Measurements from ENCODE around the gene AP3D1.

DNA sequence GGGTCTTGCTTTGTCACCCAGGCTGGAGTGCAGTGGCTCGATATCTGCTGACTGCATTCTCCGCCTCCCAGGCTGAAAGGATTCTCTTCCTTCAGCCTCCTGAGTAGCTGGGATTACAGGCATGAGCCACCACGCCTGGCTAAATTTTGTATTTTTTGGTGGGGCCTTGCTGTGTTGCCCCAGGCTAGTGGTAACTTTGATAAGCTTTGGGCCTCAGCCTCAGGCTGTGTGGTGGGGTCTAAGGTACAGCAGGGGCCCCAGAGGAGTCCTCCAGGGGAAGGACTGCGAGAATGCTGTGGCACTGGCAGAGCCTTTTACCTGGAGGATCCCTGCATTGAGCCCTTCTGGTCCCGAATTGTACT, 19.6 kb upstream of the AP3D1 start:
- no peak for TF ChIP-seq GATA2 (IDR thresholded peaks at IDR 0.05; ENCODE audit: low read depth, low read length)
- TF ChIP-seq GATA3 (IDR thresholded peaks at IDR 0.05; ENCODE audit: low read depth, low read length), result no peak

All from SH-SY5Y (cell line).